Measurements from ENCODE around the gene TOX3.

TOX3 gene

GRCh38 chr16:52494145-52494544, 52.8 kb downstream of the TOX3 start:
- no peak for DNase-seq (ENCODE audit: low read depth in 2 of 2, low spot score in 1 of 2)

GRCh38 chr16:52492789-52493357, 54.1 kb downstream of the TOX3 start:
- DNase-seq (ENCODE audit: low read depth in 2 of 2, low spot score in 1 of 2) = no peak

GRCh38 chr16:52491216-52491615, 55.7 kb downstream of the TOX3 start:
- DNase-seq (ENCODE audit: low read depth in 2 of 2, low spot score in 1 of 2) = no peak

- no peak for DNase-seq (ENCODE audit: low read depth in 2 of 2, low spot score in 1 of 2)
Observed at GRCh38 chr16:52489894-52490293, 57.0 kb downstream of the TOX3 start.

- no peak for DNase-seq (ENCODE audit: low read depth in 2 of 2, low spot score in 1 of 2)
Observed at GRCh38 chr16:52488837-52489289, 58.1 kb downstream of the TOX3 start.

GRCh38 chr16:52487849-52488457, 59.0 kb downstream of the TOX3 start:
- no peak for DNase-seq (ENCODE audit: low read depth in 2 of 2, low spot score in 1 of 2)

GRCh38 chr16:52480237-52480636, 66.7 kb downstream of the TOX3 start:
- no peak for DNase-seq (ENCODE audit: low read depth in 2 of 2, low spot score in 1 of 2)

- no peak for DNase-seq (ENCODE audit: low read depth in 2 of 2, low spot score in 1 of 2)
Observed at GRCh38 chr16:52476111-52476510, 70.8 kb downstream of the TOX3 start.

- no peak for DNase-seq (ENCODE audit: low read depth in 2 of 2, low spot score in 1 of 2)
Observed at GRCh38 chr16:52474679-52475078, 72.3 kb downstream of the TOX3 start.

GRCh38 chr16:52473096-52473495, 73.8 kb downstream of the TOX3 start:
- no peak for DNase-seq (ENCODE audit: low read depth in 2 of 2, low spot score in 1 of 2)

- DNase-seq (ENCODE audit: low read depth in 2 of 2, low spot score in 1 of 2) = no peak
Observed at GRCh38 chr16:52471650-52472370, 75.1 kb downstream of the TOX3 start.

- no peak for DNase-seq (ENCODE audit: low read depth in 2 of 2, low spot score in 1 of 2)
Observed at GRCh38 chr16:52470585-52470984, 76.4 kb downstream of the TOX3 start.

GRCh38 chr16:52469775-52470174, 77.2 kb downstream of the TOX3 start:
- DNase-seq (ENCODE audit: low read depth in 2 of 2, low spot score in 1 of 2) = no peak

- DNase-seq (ENCODE audit: low read depth in 2 of 2, low spot score in 1 of 2) = no peak
Observed at GRCh38 chr16:52469091-52469490, 77.9 kb downstream of the TOX3 start.

- no peak for DNase-seq (ENCODE audit: low read depth in 2 of 2, low spot score in 1 of 2)
Observed at GRCh38 chr16:52467753-52468152, 79.2 kb downstream of the TOX3 start.

- no peak for DNase-seq (ENCODE audit: low read depth in 2 of 2, low spot score in 1 of 2)
Observed at GRCh38 chr16:52466994-52467393, 79.9 kb downstream of the TOX3 start.

GRCh38 chr16:52465711-52466267, 81.2 kb downstream of the TOX3 start:
- no peak for DNase-seq (ENCODE audit: low read depth in 2 of 2, low spot score in 1 of 2)

- no peak for DNase-seq (ENCODE audit: low read depth in 2 of 2, low spot score in 1 of 2)
Observed at GRCh38 chr16:52463904-52464303, 83.0 kb downstream of the TOX3 start.

- DNase-seq (ENCODE audit: low read depth in 2 of 2, low spot score in 1 of 2) = no peak
Observed at GRCh38 chr16:52462816-52463215, 84.1 kb downstream of the TOX3 start.

- no peak for DNase-seq (ENCODE audit: low read depth in 2 of 2, low spot score in 1 of 2)
Observed at GRCh38 chr16:52460639-52461178, 86.2 kb downstream of the TOX3 start.

- no peak for DNase-seq (ENCODE audit: low read depth in 2 of 2, low spot score in 1 of 2)
Observed at GRCh38 chr16:52456368-52456767, 90.6 kb downstream of the TOX3 start.

Measured in stimulated activated CD8-positive, alpha-beta memory T cell treated with anti-CD3 and anti-CD28 coated beads, Interleukin-4, amount 100 ng/mL, for 4 hours (primary cell).